ENCODE data around the gene COPE.

COPE gene

DNA sequence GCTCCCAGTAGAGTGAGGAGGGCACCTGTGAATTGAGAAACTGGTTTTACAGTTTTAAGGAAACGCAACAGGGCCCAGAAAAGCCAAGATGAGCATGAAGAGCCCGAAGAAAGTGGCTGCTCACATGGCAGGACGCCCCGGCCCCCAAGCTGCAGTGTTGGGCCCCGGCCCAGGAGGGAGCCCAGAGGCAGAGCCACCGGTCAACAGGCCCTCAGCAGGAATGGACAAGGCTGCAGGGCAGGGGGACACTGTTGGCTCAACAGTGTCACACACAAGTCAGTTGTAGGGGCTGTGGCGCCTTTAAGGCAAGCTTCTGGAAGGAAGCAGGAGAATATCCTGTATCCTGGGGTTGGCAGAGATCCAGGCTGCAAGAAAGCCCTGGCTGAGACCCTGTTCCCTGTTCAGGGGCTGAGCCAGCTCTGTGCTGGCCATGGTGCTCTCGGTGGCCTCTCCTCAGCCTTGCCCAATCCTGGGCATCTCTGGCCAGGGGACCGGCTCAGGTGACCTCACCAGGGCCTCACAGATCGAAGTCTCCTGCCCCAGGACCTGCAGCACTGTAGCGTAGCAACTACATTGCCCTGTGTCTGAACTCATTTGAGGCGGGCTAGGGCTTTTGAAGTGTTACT is 59.4 kb downstream of the COPE start:
- Mint-ChIP-seq H3K36me3 (ENCODE audit: low read depth) (peaks cover 61% of the 10 kb centered on the region), H3K9me3 (no peaks in the 10 kb centered on the region), H3K4me3 (no peak overlapping the region), H3K27me3 (ENCODE audit: low read depth) (no peaks in the 10 kb centered on the region), H3K27ac (no peak overlapping the region), H3K4me1 (peaks cover 9% of the 10 kb centered on the region)
- TF ChIP-seq, protein P1, sequence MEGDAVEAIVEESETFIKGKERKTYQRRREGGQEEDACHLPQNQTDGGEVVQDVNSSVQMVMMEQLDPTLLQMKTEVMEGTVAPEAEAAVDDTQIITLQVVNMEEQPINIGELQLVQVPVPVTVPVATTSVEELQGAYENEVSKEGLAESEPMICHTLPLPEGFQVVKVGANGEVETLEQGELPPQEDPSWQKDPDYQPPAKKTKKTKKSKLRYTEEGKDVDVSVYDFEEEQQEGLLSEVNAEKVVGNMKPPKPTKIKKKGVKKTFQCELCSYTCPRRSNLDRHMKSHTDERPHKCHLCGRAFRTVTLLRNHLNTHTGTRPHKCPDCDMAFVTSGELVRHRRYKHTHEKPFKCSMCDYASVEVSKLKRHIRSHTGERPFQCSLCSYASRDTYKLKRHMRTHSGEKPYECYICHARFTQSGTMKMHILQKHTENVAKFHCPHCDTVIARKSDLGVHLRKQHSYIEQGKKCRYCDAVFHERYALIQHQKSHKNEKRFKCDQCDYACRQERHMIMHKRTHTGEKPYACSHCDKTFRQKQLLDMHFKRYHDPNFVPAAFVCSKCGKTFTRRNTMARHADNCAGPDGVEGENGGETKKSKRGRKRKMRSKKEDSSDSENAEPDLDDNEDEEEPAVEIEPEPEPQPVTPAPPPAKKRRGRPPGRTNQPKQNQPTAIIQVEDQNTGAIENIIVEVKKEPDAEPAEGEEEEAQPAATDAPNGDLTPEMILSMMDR (IDR thresholded peaks at IDR 0.05; ENCODE audit: unreplicated experiment in 3 of 3), result no peak

DNA sequence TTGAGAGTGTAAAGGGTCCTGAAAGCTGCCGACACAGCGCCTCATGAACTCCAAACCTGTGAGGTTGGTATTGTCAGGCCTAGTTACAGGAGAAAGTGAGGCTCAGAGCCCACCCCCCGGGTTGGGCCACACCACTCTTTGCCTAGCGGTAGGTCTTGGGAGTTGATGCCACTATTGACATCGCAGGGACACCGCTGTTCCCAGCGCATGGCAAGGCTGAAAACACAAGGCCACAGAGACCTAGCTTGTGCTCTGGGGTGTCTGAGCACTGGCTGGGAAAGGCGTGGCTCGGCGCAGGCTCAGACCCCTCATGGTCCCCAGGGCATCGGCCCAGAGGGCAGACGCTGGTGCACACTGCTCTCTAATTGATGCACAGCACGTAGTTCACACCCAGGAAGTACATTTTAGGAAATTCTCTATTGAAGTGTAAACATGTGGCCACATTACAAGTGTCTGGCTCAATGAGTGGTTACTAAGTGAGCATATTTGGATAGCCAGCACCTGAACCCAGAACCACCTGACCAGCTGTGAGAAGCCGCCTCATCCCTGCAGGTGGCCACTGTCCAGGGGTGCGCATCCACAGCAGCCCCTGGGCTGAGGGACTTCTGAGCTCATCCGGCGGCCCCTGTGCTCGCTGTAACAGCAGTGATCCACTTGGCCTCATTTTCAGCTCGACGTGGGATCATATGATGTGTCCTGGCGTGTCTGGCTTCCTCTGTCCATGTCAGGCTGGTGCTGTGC is 60.1 kb downstream of the COPE start:
- TF ChIP-seq, protein P1 (IDR thresholded peaks at IDR 0.05; ENCODE audit: unreplicated experiment in 3 of 3), result no peak
- Mint-ChIP-seq H3K27me3 (ENCODE audit: low read depth) (no peaks in the 10 kb centered on the region), H3K9me3 (no peaks in the 10 kb centered on the region), H3K4me3 (no peak overlapping the region), H3K4me1 (peaks cover 9% of the 10 kb centered on the region), H3K27ac (no peak overlapping the region), H3K36me3 (ENCODE audit: low read depth) (peaks cover 65% of the 10 kb centered on the region)

DNA sequence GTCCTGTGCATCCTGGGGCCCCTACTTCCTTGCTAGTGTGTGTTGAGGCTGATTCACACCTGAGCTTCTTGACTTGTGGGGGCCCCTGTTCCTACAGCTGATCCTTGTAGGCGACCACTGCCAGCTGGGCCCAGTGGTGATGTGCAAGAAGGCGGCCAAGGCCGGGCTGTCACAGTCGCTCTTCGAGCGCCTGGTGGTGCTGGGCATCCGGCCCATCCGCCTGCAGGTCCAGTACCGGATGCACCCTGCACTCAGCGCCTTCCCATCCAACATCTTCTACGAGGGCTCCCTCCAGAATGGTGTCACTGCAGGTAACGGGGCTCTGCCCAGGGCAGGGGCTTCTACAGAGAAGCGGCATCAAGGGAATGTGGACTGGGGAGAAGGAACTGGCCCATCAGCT is 62.0 kb downstream of the COPE start:
- Mint-ChIP-seq H3K4me1 (peaks cover 18% of the 10 kb centered on the region), H3K9me3 (no peaks in the 10 kb centered on the region), H3K4me3 (no peak overlapping the region), H3K27me3 (ENCODE audit: low read depth) (no peaks in the 10 kb centered on the region), H3K36me3 (ENCODE audit: low read depth) (peaks cover 75% of the 10 kb centered on the region), H3K27ac (no peak overlapping the region)
- TF ChIP-seq, protein P1 (IDR thresholded peaks at IDR 0.05; ENCODE audit: unreplicated experiment in 3 of 3), result no peak

DNA sequence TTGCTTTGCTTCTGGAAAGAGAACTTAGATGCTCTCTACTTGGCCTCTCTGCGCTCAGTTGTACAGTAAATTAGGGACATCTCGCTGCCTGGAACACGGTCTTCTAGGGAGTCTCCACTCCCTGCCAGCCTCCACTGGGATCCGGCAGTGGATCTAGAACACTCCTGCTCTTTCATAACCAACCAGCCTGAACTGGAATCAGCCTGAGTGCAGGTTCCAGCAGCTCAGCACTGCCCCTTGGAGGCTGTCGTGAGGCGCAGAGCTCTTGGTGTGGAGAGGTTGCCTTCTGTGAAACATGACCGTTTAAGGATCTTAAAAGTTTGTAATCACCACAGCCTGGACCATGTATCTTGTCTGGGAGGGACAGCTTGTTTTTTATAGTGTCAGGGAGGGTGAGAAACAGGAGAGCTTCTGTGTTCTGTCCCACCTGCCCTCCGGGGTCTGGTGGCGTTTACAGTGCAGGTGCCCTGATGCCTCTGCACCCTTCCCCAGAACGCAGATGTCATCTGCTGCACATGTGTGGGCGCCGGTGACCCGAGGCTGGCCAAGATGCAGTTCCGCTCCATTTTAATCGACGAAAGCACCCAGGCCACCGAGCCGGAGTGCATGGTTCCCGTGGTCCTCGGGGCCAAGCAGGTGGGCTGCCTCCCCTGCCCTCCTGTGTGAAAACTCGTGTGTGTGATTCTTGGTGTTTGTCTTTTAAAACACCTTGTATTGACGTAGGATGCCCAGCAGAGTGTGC is 62.6 kb downstream of the COPE start:
- TF ChIP-seq, protein P1 (IDR thresholded peaks at IDR 0.05; ENCODE audit: unreplicated experiment in 3 of 3), result peak; percentile 32 to 37 (median 33)
- H3K9me3 Mint-ChIP-seq, result no peaks in the 10 kb centered on the region
- peaks cover 18% of the 10 kb centered on the region for H3K4me1 Mint-ChIP-seq
- peaks cover 68% of the 10 kb centered on the region for H3K36me3 Mint-ChIP-seq (ENCODE audit: low read depth)
- no peak overlapping the region for H3K4me3 Mint-ChIP-seq
- peak overlapping the region in 2 of 3 experiments; percentile 54 to 83 for H3K27ac Mint-ChIP-seq
- H3K27me3 Mint-ChIP-seq (ENCODE audit: low read depth), result no peaks in the 10 kb centered on the region

DNA sequence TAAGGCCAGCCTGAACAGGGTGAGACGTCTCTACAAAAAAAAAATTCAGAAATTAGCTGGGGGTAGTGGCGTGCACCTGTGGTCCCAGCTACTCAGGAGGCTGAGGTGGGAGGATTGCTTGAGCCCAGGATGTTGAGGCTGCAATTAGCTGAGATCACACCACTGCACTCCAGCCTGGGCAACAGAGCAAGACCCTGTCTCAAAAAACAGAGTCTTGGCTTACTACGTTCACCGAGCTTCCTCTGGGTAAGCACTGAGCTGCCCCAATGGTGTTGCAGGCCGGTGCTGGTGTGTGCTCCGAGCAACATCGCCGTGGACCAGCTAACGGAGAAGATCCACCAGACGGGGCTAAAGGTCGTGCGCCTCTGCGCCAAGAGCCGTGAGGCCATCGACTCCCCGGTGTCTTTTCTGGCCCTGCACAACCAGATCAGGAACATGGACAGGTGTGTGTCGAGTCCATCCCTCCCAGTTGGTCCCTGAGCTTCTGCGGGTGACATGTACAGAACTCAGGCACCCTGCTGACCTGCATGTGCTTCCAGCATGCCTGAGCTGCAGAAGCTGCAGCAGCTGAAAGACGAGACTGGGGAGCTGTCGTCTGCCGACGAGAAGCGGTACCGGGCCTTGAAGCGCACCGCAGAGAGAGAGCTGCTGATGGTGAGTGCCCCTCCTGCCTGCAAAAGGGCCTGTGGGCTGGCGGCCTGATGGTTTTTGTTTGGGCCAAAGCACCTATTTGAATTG is 63.4 kb downstream of the COPE start:
- Mint-ChIP-seq H3K9me3 (no peaks in the 10 kb centered on the region), H3K36me3 (ENCODE audit: low read depth) (peaks cover 68% of the 10 kb centered on the region), H3K27ac (peak overlapping the region in 2 of 3 experiments; percentile 54 to 83), H3K27me3 (ENCODE audit: low read depth) (no peaks in the 10 kb centered on the region), H3K4me3 (no peak overlapping the region), H3K4me1 (peaks cover 22% of the 10 kb centered on the region)
- TF ChIP-seq, protein P1 (IDR thresholded peaks at IDR 0.05; ENCODE audit: unreplicated experiment in 3 of 3), result no peak
